ENCODE measurements around the gene PPFIA1. TPM values are rescaled to one million over a fixed set of nuclear protein-coding genes. Genes with fewer than 3 reads are reported as not detected.

Gene PPFIA1
- total RNA-seq, 2 experiments from 2014 or later: 34.6 to 53.9 TPM

DNA sequence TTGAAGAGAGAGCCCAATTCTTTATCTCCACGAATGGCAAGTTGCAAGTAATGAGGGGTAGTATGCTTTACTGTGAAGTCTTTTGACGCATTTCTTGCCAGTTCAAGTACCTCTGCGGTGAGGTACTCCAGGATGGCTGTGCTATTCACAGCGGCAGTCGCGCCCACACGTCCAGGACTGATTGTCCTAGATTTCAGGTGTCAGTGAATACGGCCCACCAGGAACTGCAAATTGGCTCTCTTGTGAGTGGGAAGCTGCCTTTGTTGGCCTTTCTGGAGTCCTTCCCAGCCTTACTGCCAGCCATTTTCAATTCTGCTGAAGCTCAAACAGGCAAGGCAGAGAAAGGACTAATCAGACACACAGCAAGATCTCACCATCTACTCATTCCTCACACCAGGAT lies 8.5 kb downstream of the PPFIA1 start:
- Histone ChIP-seq H2AFZ (ENCODE audit: low read length) (no peak overlapping the region), H3K9me2 (ENCODE audit: insufficient read depth, low read length) (no peaks in the 10 kb centered on the region), H4K20me1 (ENCODE audit: insufficient read depth, low read length) (no peaks in the 10 kb centered on the region), H3K9me3 (ENCODE audit: low read length) (no peaks in the 10 kb centered on the region), H3K4me2 (ENCODE audit: low read length) (no peak overlapping the region), H3K27ac (ENCODE audit: low read depth, low read length, poor library complexity, severe bottlenecking) (no peak overlapping the region), H3K4me1 (ENCODE audit: insufficient read depth, low read length, poor library complexity, severe bottlenecking) (no peaks in the 10 kb centered on the region), H3K79me2 (ENCODE audit: insufficient read depth, low read depth, low read length) (peaks cover 27% of the 10 kb centered on the region; the same call in 1 of the 2 replicates), H3K4me3 (ENCODE audit: low read depth, low read length, poor library complexity, severe bottlenecking) (no peak overlapping the region), H3K36me3 (ENCODE audit: insufficient read depth, low read length) (peaks cover 82% of the 10 kb centered on the region)
- TF ChIP-seq CTCF (conservative IDR thresholded peaks at IDR 0.05; ENCODE audit: low read length): no peak
- no peak for TF ChIP-seq EZH2phosphoT487 (IDR thresholded peaks at IDR 0.05; ENCODE audit: borderline replicate concordance, low read depth, low read length)
- no peak for DNase-seq (ENCODE audit: low spot score)
- intact Hi-C loops (cut with micrococcal nuclease; ENCODE audit: unreplicated experiment): no loop called here
- no TSS peak for BruUV-seq (replicated peaks)
- ChIA-PET POLR2A (interaction anchor here (0.6 to 0.7 kb wide), 2 partner anchors 45 to 308 kb away, joined by 3 read pairs; no protein-coding TSS in a partner anchor), CTCF (ENCODE audit: unreplicated experiment) (no interaction called here)

DNA sequence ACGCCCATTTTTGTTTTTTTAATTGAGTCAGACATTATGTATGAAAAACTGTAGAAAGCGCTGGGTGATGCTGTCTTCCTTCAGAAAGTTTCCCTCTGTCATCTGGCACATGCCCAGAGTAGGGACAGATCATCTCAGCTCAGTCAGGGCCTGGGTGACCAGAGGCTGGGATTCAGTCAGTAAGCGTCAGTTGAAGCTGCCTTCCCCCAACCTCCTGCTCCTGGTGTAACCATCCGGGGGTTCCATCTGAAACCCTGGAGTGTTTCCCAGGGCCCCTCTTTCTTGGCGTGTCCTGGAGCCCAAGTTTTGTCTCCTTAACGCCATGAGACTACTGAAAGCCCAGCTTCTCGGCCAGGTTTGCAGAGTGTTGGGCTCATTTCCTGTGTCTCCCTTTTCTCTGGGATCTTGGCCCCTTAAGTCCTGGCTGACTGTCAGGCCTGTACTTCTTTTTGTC lies 10.7 kb downstream of the PPFIA1 start:
- Histone ChIP-seq H3K4me3 (ENCODE audit: low read depth, low read length, poor library complexity, severe bottlenecking) (no peak overlapping the region), H3K4me1 (ENCODE audit: insufficient read depth, low read length, poor library complexity, severe bottlenecking) (no peaks in the 10 kb centered on the region), H3K9me3 (ENCODE audit: low read length) (no peaks in the 10 kb centered on the region), H3K36me3 (ENCODE audit: insufficient read depth, low read length) (peaks cover 79% of the 10 kb centered on the region), H3K79me2 (ENCODE audit: insufficient read depth, low read depth, low read length) (peaks cover 18% of the 10 kb centered on the region; the same call in 1 of the 2 replicates), H3K9me2 (ENCODE audit: insufficient read depth, low read length) (no peaks in the 10 kb centered on the region), H2AFZ (ENCODE audit: low read length) (no peak overlapping the region), H3K27ac (ENCODE audit: low read depth, low read length, poor library complexity, severe bottlenecking) (no peak overlapping the region), H3K4me2 (ENCODE audit: low read length) (no peak overlapping the region), H4K20me1 (ENCODE audit: insufficient read depth, low read length) (no peaks in the 10 kb centered on the region)
- ChIA-PET CTCF (ENCODE audit: unreplicated experiment) (no interaction called here), POLR2A (no interaction called here)
- no peak for DNase-seq (ENCODE audit: low spot score)
- no TSS peak for BruUV-seq (replicated peaks)
- intact Hi-C loops (cut with micrococcal nuclease; ENCODE audit: unreplicated experiment): no loop called here
- TF ChIP-seq CTCF (conservative IDR thresholded peaks at IDR 0.05; ENCODE audit: low read length) (no peak), EZH2phosphoT487 (IDR thresholded peaks at IDR 0.05; ENCODE audit: borderline replicate concordance, low read depth, low read length) (no peak)

GRCh38 chr11:70282012-70282411 lies 11.5 kb downstream of the PPFIA1 start:
- Histone ChIP-seq H3K79me2 (ENCODE audit: insufficient read depth, low read depth, low read length) (peaks cover 9% of the 10 kb centered on the region; the same call in 1 of the 2 replicates), H3K9me3 (ENCODE audit: low read length) (no peaks in the 10 kb centered on the region)

More at GRCh38 chr11:70282012-70282411, 11.5 kb downstream of the PPFIA1 start:
- Histone ChIP-seq H3K4me3 (ENCODE audit: low read depth, low read length, poor library complexity, severe bottlenecking) (no peak overlapping the region), H2AFZ (ENCODE audit: low read length) (no peak overlapping the region), H3K4me2 (ENCODE audit: low read length) (no peak overlapping the region), H3K9me2 (ENCODE audit: insufficient read depth, low read length) (no peaks in the 10 kb centered on the region), H3K27ac (ENCODE audit: low read depth, low read length, poor library complexity, severe bottlenecking) (no peak overlapping the region), H4K20me1 (ENCODE audit: insufficient read depth, low read length) (no peaks in the 10 kb centered on the region), H3K4me1 (ENCODE audit: insufficient read depth, low read length, poor library complexity, severe bottlenecking) (no peaks in the 10 kb centered on the region), H3K36me3 (ENCODE audit: insufficient read depth, low read length) (peaks cover 83% of the 10 kb centered on the region)
- CTCF ChIA-PET (ENCODE audit: unreplicated experiment): no interaction called here
- no TSS peak for BruUV-seq (replicated peaks)
- POLR2A ChIA-PET: no interaction called here
- no peak for TF ChIP-seq EZH2phosphoT487 (IDR thresholded peaks at IDR 0.05; ENCODE audit: borderline replicate concordance, low read depth, low read length)
- no peak for TF ChIP-seq CTCF (conservative IDR thresholded peaks at IDR 0.05; ENCODE audit: low read length)
- intact Hi-C loops (cut with micrococcal nuclease; ENCODE audit: unreplicated experiment): no loop called here
- DNase-seq (ENCODE audit: low spot score): no peak
